ENCODE data around the gene MAPK9. TPM values are rescaled to one million over a fixed set of nuclear protein-coding genes. Genes with fewer than 3 reads are reported as not detected.

MAPK9 gene
- total RNA-seq, 2 experiments from 2014 or later = 41.7 to 43.2 TPM

- Mint-ChIP-seq H3K4me3 (no peak overlapping the region), H3K9me3 (no peaks in the 10 kb centered on the region), H3K4me1 (ENCODE audit: low read depth) (no peaks in the 10 kb centered on the region), H3K27ac (no peak overlapping the region), H3K27me3 (no peaks in the 10 kb centered on the region), H3K36me3 (no peaks in the 10 kb centered on the region)
- ChIA-PET POLR2A (no interaction called here), CTCF (interaction anchor here (0.8 to 3.9 kb wide), 2 partner anchors 12 to 29 kb away, joined by 3 to 18 read pairs; no protein-coding TSS in a partner anchor)
- DNase-seq = no peak
- intact Hi-C loops (cut with micrococcal nuclease) = loop anchor here (10.0 kb wide), 1 partner anchor 188 kb away; no protein-coding TSS in a partner anchor
Observed at GRCh38 chr5:180323160-180323559, 31.3 kb upstream of the MAPK9 start.

DNA sequence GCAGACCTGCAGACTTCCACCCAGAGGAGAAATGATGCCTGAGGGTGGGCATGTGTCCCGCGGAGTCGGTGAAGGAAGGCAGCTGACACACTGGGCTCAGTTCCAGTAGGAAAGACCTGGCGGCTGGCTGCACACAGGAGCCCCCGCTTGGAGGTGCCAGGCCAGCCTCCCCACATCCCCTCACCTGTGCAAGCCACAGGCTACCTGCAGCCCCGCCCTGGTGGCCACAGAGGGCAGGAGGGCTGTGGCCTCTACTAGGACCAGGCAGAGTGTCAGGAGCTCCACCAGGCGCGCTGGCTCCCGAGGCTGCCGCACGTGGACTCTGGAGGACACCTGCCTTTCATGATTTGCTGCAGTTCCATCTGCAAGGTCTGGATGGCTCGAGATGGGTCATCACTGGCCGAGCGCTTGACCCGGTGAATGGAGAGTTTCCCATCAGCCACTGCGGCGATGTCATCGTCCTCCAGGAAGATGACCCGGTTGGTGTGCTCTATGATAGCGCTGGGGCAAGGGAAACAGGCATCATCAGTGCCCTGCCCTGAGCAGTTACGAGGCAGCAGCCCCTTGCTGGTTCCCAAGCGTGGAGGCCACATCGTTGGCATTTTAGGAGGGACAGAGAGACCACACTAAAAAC lies 26.7 kb upstream of the MAPK9 start:
- Mint-ChIP-seq H3K27ac (no peak overlapping the region), H3K9me3 (no peaks in the 10 kb centered on the region), H3K4me1 (ENCODE audit: low read depth) (peaks cover 2% of the 10 kb centered on the region), H3K27me3 (no peaks in the 10 kb centered on the region), H3K4me3 (no peak overlapping the region), H3K36me3 (no peaks in the 10 kb centered on the region)
- ChIA-PET POLR2A (no interaction called here), CTCF (interaction anchor here (1.0 to 1.8 kb wide), 4 partner anchors 10 to 25 kb away, joined by 3 to 22 read pairs (median 4); no protein-coding TSS in a partner anchor)
- DNase-seq = no peak
- intact Hi-C loops (cut with micrococcal nuclease) = no loop called here

DNA sequence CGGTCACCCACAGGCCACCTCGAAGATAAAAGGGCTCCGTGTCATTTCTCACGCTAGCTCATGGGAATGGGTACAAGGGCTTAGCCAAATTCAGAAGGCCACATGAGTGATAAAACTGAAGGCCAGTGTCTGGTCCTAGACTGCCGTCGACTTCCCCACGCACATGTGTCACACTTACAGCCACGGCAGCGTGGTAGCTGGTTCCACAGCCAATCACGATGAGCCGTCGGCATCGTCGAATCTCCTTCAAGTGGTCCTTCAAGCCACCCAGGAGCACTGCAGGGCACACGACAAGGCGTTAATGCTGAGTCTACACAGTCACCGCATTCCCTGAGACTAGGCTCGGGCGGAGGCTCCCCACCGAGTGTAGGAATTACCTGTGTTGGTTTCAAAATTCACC lies 24.7 kb upstream of the MAPK9 start:
- ChIA-PET POLR2A (no interaction called here), CTCF (interaction anchor here (0.8 to 4.2 kb wide), 18 partner anchors 8 to 194 kb away, joined by 3 to 155 read pairs (median 6); partner anchors contain the start of genes GFPT2, MAPK9 and RASGEF1C)
- Mint-ChIP-seq H3K36me3 (no peaks in the 10 kb centered on the region), H3K4me1 (ENCODE audit: low read depth) (peaks cover 2% of the 10 kb centered on the region), H3K27me3 (no peaks in the 10 kb centered on the region), H3K9me3 (no peaks in the 10 kb centered on the region), H3K27ac (no peak overlapping the region), H3K4me3 (no peak overlapping the region)
- no peak for DNase-seq
- intact Hi-C loops (cut with micrococcal nuclease) = no loop called here

DNA sequence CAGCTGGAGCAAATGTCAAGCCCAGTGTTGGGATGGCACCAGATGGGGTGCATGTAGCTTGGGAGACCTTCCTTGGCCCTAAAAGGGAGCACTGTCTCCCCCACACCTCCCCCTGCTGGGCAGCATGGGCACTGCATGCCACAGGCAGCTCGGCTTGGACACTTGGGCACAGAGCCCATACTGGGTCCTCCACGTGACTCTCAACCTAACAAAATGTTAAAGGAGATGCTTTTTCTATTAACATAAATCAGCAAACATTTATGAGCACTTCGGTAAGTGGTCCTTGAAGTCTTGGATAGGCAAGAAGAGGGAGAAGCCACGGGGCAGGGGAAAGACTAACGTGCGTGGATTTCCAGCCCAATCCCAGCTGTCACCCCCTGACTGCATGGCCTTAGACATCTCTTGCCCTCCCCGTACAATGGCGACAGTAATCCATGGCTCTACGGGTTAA lies 23.9 kb upstream of the MAPK9 start:
- Mint-ChIP-seq H3K4me3 (peak overlapping the region; percentile 20), H3K36me3 (no peaks in the 10 kb centered on the region), H3K4me1 (ENCODE audit: low read depth) (peaks cover 2% of the 10 kb centered on the region), H3K27ac (peak overlapping the region; percentile 18), H3K27me3 (no peaks in the 10 kb centered on the region), H3K9me3 (no peaks in the 10 kb centered on the region)
- DNase-seq = peak; percentile 82
- ChIA-PET POLR2A (no interaction called here), CTCF (interaction anchor here (0.7 to 4.2 kb wide), 21 partner anchors 9 to 458 kb away, joined by 3 to 155 read pairs (median 6); partner anchors contain the start of genes GFPT2, MAPK9 and RASGEF1C)
- intact Hi-C loops (cut with micrococcal nuclease) = loop anchor here (1.0 kb wide), 1 partner anchor 22 kb away; no protein-coding TSS in a partner anchor

DNA sequence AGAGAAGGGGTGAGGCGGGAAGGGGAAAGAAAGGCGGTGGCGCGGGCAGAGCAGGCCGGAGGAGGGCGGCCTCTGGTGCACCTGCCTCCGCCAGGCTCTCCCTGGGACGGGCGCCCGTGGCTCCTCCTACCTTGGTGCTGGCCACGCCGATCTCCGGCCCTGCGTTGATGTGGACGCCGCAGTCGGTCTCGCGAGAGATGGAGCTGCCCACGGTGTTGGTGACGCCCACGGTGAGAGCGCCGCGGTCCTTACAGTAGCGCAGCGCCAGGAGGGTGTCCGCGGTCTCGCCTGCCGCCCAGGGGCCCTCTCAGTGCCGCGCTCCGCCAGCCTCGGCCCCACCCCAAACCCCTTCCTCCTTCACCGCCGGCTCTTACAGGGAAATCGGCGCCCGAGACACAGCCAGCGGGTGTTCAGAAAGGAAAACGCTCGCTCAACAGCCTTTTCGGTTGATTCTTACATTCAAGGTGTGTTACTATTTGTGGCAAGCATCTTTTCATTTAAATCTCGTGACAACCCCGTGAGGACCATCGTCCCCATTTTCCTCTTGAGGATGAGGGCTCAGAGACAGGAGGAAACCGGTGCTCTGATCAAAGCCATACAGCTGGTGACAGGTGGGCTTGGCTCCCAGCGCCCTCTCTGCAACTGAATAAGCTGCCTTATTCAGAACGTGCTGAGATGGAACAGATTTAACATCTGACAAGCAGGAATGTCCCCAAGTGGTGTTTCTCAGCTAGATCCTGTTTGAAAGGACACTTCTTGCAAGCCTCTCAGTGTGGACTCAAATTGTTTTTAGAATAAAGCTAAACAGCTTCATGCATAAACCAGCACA lies 22.0 kb upstream of the MAPK9 start:
- ChIA-PET CTCF (interaction anchor here (1.2 to 4.2 kb wide), 8 partner anchors 9 to 157 kb away, joined by 4 to 155 read pairs (median 16); partner anchors contain the start of gene MAPK9), POLR2A (interaction anchor here (1.0 to 1.6 kb wide), 2 partner anchors 14 to 21 kb away, joined by 3 to 7 read pairs; no protein-coding TSS in a partner anchor)
- Mint-ChIP-seq H3K4me3 (peak overlapping the region; percentile 68), H3K27me3 (no peaks in the 10 kb centered on the region), H3K27ac (no peak overlapping the region), H3K36me3 (no peaks in the 10 kb centered on the region), H3K4me1 (ENCODE audit: low read depth) (peaks cover 2% of the 10 kb centered on the region), H3K9me3 (no peaks in the 10 kb centered on the region)
- peak; percentile 90 for DNase-seq
- intact Hi-C loops (cut with micrococcal nuclease) = no loop called here

DNA sequence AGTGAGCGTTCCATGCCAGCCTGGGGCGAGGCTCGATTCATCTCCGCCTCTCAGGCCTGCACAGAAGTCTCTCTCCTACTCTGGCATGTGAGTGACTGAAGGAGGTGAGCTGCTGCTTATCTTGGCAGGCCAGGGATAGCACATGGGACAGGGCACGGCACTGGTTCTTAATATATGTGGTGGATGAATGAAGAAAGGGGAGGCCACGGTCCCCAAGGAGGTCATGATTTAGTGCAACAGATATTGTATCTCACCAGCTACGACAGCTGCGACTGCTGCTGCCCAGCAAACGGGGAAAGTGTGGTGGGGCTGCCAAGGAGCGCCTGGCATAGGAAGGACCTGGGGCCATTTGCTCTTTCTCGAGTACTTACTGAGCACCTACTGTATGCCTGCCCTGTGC lies 19.3 kb upstream of the MAPK9 start:
- Mint-ChIP-seq H3K9me3 (no peaks in the 10 kb centered on the region), H3K27me3 (no peaks in the 10 kb centered on the region), H3K27ac (no peak overlapping the region), H3K4me1 (ENCODE audit: low read depth) (peaks cover 2% of the 10 kb centered on the region), H3K4me3 (no peak overlapping the region), H3K36me3 (no peaks in the 10 kb centered on the region)
- POLR2A ChIA-PET = no interaction called here
- CTCF ChIA-PET = interaction anchor here (0.5 to 1.5 kb wide), 4 partner anchors 9 to 73 kb away, joined by 3 to 9 read pairs (median 3); no protein-coding TSS in a partner anchor
- intact Hi-C loops (cut with micrococcal nuclease) = no loop called here
- no peak for DNase-seq

DNA sequence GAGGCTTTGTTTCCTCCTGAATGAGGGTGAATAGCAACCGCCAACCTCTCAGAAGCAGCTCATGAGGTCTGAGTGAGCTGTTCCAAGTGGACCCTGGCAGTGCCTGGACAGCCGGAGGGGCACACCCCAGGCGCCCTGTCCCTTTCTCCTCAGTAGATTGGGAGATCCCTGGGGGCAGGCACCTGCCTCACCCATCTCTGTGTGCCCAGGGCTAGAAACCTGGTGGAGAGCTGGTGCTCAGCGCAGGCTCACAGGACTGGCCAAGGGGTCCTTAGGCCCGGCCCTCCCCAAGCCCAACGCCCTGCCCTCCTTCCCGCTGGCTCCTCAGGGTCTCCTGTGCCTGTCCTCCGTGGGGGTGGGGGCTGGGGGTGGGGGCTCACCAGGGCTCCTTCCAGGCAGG lies 14.9 kb upstream of the MAPK9 start:
- intact Hi-C loops (cut with micrococcal nuclease) = no loop called here
- DNase-seq = no peak
- H3K36me3 Mint-ChIP-seq = no peaks in the 10 kb centered on the region
- no peaks in the 10 kb centered on the region for H3K4me1 Mint-ChIP-seq (ENCODE audit: low read depth)
- ChIA-PET POLR2A (no interaction called here), CTCF (interaction anchor here (1.2 to 5.7 kb wide), 3 partner anchors 8 to 22 kb away, joined by 4 to 35 read pairs (median 8); no protein-coding TSS in a partner anchor)
- no peaks in the 10 kb centered on the region for H3K27me3 Mint-ChIP-seq
- no peak overlapping the region for H3K4me3 Mint-ChIP-seq
- H3K27ac Mint-ChIP-seq = no peak overlapping the region
- H3K9me3 Mint-ChIP-seq = no peaks in the 10 kb centered on the region

- H3K27ac Mint-ChIP-seq = no peak overlapping the region
- intact Hi-C loops (cut with micrococcal nuclease) = no loop called here
- H3K36me3 Mint-ChIP-seq = no peaks in the 10 kb centered on the region
- POLR2A ChIA-PET = no interaction called here
- DNase-seq = no peak
- H3K27me3 Mint-ChIP-seq = no peaks in the 10 kb centered on the region
- no peak overlapping the region for H3K4me3 Mint-ChIP-seq
- no peaks in the 10 kb centered on the region for H3K9me3 Mint-ChIP-seq
- H3K4me1 Mint-ChIP-seq (ENCODE audit: low read depth) = no peaks in the 10 kb centered on the region
- CTCF ChIA-PET = interaction anchor here (1.2 to 5.7 kb wide), 3 partner anchors 9 to 12 kb away, joined by 3 to 35 read pairs (median 4); no protein-coding TSS in a partner anchor
Observed at GRCh38 chr5:180305481-180305880, 13.6 kb upstream of the MAPK9 start.

GRCh38 chr5:180304431-180305375 lies 12.8 kb upstream of the MAPK9 start:
- CTCF ChIA-PET = interaction anchor here (1.7 to 5.7 kb wide), 2 partner anchors 9 to 10 kb away, joined by 3 to 35 read pairs; no protein-coding TSS in a partner anchor
- Mint-ChIP-seq H3K27me3 (no peaks in the 10 kb centered on the region), H3K9me3 (no peaks in the 10 kb centered on the region), H3K4me3 (no peak overlapping the region), H3K27ac (no peak overlapping the region), H3K4me1 (ENCODE audit: low read depth) (no peaks in the 10 kb centered on the region), H3K36me3 (no peaks in the 10 kb centered on the region)
- POLR2A ChIA-PET = no interaction called here
- no peak for DNase-seq
- intact Hi-C loops (cut with micrococcal nuclease) = no loop called here

DNA sequence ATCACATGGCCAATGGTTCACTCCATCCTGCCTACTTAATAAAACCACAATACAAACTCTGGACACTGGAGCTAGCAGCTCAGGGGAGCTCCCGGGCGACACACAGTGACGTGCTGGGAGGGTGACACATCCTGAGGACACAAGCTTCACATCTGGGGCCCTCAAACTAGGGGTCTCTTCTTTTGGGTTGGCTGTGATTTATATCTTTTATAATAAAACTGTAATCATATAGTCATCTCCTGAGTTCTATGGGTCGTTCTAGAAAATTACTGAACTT lies 12.1 kb upstream of the MAPK9 start:
- Mint-ChIP-seq H3K4me3 (no peak overlapping the region), H3K27ac (no peak overlapping the region), H3K9me3 (no peaks in the 10 kb centered on the region), H3K4me1 (ENCODE audit: low read depth) (no peaks in the 10 kb centered on the region), H3K27me3 (peaks cover 3% of the 10 kb centered on the region), H3K36me3 (no peaks in the 10 kb centered on the region)
- ChIA-PET POLR2A (no interaction called here), CTCF (interaction anchor here (5.7 kb wide), 1 partner anchor 11 kb away, joined by 35 read pairs; no protein-coding TSS in a partner anchor)
- intact Hi-C loops (cut with micrococcal nuclease) = no loop called here
- no peak for DNase-seq

GRCh38 chr5:180303226-180304015 lies 11.5 kb upstream of the MAPK9 start:
- H3K27ac Mint-ChIP-seq = no peak overlapping the region
- no peak for DNase-seq
- POLR2A ChIA-PET = no interaction called here
- intact Hi-C loops (cut with micrococcal nuclease) = no loop called here
- no peaks in the 10 kb centered on the region for H3K4me1 Mint-ChIP-seq (ENCODE audit: low read depth)
- no peaks in the 10 kb centered on the region for H3K36me3 Mint-ChIP-seq
- peaks cover 3% of the 10 kb centered on the region for H3K27me3 Mint-ChIP-seq
- H3K4me3 Mint-ChIP-seq = no peak overlapping the region
- CTCF ChIA-PET = interaction anchor here (5.7 kb wide), 1 partner anchor 12 kb away, joined by 35 read pairs; no protein-coding TSS in a partner anchor
- H3K9me3 Mint-ChIP-seq = no peaks in the 10 kb centered on the region

All from activated CD4-positive, alpha-beta memory T cell treated with anti-CD3 and anti-CD28 coated beads for 36 hours (primary cell).